HG03175 (cell line): ENCODE results near the gene KCNIP4.

ENCODE experiments used
- ATAC-seq: cut with Tn5 transposase; IDR thresholded peaks from one replicate; pipeline ENCODE4 v1.9.1; 2021; ENCODE audit warnings: mild to moderate bottlenecking, moderate library complexity; ENCODE audit not compliant: unreplicated experiment

Gene KCNIP4

GRCh38 chr4:21102667-21103066 lies 845.9 kb downstream of the KCNIP4 start:
- no peak for ATAC-seq

GRCh38 chr4:21097865-21098264 lies 850.7 kb downstream of the KCNIP4 start:
- no peak for ATAC-seq

GRCh38 chr4:21097026-21097425 lies 851.5 kb downstream of the KCNIP4 start:
- ATAC-seq, result no peak

- no peak for ATAC-seq
Measured at GRCh38 chr4:21092531-21092930, 856.0 kb downstream of the KCNIP4 start.

- no peak for ATAC-seq
Measured at GRCh38 chr4:21090094-21090666, 858.4 kb downstream of the KCNIP4 start.

- ATAC-seq, result no peak
Measured at GRCh38 chr4:21083413-21083812, 865.2 kb downstream of the KCNIP4 start.

GRCh38 chr4:21077967-21078366 lies 870.6 kb downstream of the KCNIP4 start:
- no peak for ATAC-seq

GRCh38 chr4:21067351-21067750 lies 881.2 kb downstream of the KCNIP4 start:
- ATAC-seq, result no peak

- ATAC-seq, result no peak
Measured at GRCh38 chr4:21061902-21062301, 886.7 kb downstream of the KCNIP4 start.

- no peak for ATAC-seq
Measured at GRCh38 chr4:21046141-21046540, 902.4 kb downstream of the KCNIP4 start.

GRCh38 chr4:21045119-21045518 lies 903.5 kb downstream of the KCNIP4 start:
- ATAC-seq, result no peak

GRCh38 chr4:21041708-21042107 lies 906.9 kb downstream of the KCNIP4 start:
- no peak for ATAC-seq

- no peak for ATAC-seq
Measured at GRCh38 chr4:21034728-21035127, 913.8 kb downstream of the KCNIP4 start.

- ATAC-seq, result no peak
Measured at GRCh38 chr4:21032089-21032645, 916.4 kb downstream of the KCNIP4 start.

GRCh38 chr4:21018817-21019216 lies 929.8 kb downstream of the KCNIP4 start:
- no peak for ATAC-seq

- no peak for ATAC-seq
Measured at GRCh38 chr4:21013501-21013900, 935.1 kb downstream of the KCNIP4 start.

GRCh38 chr4:21012851-21013331 lies 935.7 kb downstream of the KCNIP4 start:
- ATAC-seq, result no peak

GRCh38 chr4:21011106-21011505 lies 937.5 kb downstream of the KCNIP4 start:
- no peak for ATAC-seq

- ATAC-seq, result no peak
Measured at GRCh38 chr4:21009956-21010355, 938.6 kb downstream of the KCNIP4 start.

GRCh38 chr4:21005647-21006046 lies 942.9 kb downstream of the KCNIP4 start:
- ATAC-seq, result no peak

GRCh38 chr4:21002976-21003375 lies 945.6 kb downstream of the KCNIP4 start:
- ATAC-seq, result no peak

- no peak for ATAC-seq
Measured at GRCh38 chr4:21002286-21002685, 946.3 kb downstream of the KCNIP4 start.

- ATAC-seq, result no peak
Measured at GRCh38 chr4:21001490-21001889, 947.1 kb downstream of the KCNIP4 start.
